ENCODE data around the gene MAPK4.

Gene MAPK4

DNA sequence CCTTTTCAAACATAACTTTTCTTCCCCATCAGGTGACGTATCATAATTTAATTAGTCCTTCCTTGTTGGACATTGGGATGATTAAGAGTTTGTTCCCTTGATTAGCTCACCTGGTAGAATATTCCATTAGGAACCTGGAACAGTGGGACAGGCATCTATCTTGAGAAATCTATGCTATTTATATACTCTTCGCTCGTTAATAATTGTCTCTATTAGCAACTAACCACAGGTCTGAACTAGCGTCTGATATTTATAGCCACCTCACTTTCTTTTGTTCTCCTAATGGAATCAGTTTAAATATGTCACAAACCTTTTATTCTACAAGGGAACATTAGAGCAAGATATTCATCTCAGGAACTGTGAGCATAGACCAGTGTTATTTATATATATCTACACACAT lies 79.8 kb downstream of the MAPK4 start:
- Histone ChIP-seq H3K4me2 (ENCODE audit: low read depth, low read length, poor library complexity, severe bottlenecking) (no peak overlapping the region), H4K20me1 (ENCODE audit: insufficient read depth, low read length, poor library complexity, severe bottlenecking) (no peaks in the 10 kb centered on the region), H3K9me3 (ENCODE audit: insufficient read depth, low read depth, low read length) (no peaks in the 10 kb centered on the region; the same call in 1 of the 2 replicates), H3K4me1 (ENCODE audit: insufficient read depth, low read length, poor library complexity, severe bottlenecking) (no peaks in the 10 kb centered on the region), H3F3A (ENCODE audit: low read depth) (no peaks in the 10 kb centered on the region), H3K9me2 (replicated peaks; ENCODE audit: low read depth, low read length) (no peaks in the 10 kb centered on the region), H3K9ac (ENCODE audit: low read depth, low read length, poor library complexity, severe bottlenecking) (no peak overlapping the region), H3K36me3 (ENCODE audit: insufficient read depth, low read length) (no peaks in the 10 kb centered on the region), H2AFZ (ENCODE audit: low read length) (no peak overlapping the region), H3K4me3 (ENCODE audit: low read length, poor library complexity, severe bottlenecking) (no peak overlapping the region), H3K27me3 (ENCODE audit: insufficient read depth, low read length, poor library complexity, severe bottlenecking) (no peaks in the 10 kb centered on the region), H3K79me2 (ENCODE audit: insufficient read depth, low read length) (no peaks in the 10 kb centered on the region)
- TF ChIP-seq EZH2phosphoT487 (IDR thresholded peaks at IDR 0.05; ENCODE audit: borderline replicate concordance): no peak
- TF ChIP-seq, protein P1, sequence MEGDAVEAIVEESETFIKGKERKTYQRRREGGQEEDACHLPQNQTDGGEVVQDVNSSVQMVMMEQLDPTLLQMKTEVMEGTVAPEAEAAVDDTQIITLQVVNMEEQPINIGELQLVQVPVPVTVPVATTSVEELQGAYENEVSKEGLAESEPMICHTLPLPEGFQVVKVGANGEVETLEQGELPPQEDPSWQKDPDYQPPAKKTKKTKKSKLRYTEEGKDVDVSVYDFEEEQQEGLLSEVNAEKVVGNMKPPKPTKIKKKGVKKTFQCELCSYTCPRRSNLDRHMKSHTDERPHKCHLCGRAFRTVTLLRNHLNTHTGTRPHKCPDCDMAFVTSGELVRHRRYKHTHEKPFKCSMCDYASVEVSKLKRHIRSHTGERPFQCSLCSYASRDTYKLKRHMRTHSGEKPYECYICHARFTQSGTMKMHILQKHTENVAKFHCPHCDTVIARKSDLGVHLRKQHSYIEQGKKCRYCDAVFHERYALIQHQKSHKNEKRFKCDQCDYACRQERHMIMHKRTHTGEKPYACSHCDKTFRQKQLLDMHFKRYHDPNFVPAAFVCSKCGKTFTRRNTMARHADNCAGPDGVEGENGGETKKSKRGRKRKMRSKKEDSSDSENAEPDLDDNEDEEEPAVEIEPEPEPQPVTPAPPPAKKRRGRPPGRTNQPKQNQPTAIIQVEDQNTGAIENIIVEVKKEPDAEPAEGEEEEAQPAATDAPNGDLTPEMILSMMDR (conservative IDR thresholded peaks at IDR 0.05; ENCODE audit: low read length): no peak

DNA sequence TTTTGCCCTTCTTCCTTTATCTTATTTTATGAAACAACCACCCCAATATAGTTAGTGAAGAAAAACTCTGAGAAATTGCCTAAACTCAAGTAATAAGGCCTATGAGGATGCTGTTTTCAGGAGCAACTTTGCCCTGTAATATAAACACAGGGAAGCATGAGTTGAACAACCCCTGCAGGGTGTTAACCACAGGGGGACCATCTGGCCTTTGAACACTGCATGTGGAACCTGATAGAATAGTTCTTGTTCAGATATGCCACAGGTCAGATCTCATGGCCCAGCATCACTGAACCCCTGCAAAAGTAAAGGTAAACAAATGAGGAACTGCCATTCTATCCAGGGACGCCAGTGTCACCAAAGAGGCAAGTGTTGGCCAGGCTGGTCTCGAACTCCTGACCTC lies 82.6 kb downstream of the MAPK4 start:
- Histone ChIP-seq H4K20me1 (ENCODE audit: insufficient read depth, low read length, poor library complexity, severe bottlenecking) (no peaks in the 10 kb centered on the region), H3K79me2 (ENCODE audit: insufficient read depth, low read length) (no peaks in the 10 kb centered on the region), H3K4me1 (ENCODE audit: insufficient read depth, low read length, poor library complexity, severe bottlenecking) (no peaks in the 10 kb centered on the region)

DNA sequence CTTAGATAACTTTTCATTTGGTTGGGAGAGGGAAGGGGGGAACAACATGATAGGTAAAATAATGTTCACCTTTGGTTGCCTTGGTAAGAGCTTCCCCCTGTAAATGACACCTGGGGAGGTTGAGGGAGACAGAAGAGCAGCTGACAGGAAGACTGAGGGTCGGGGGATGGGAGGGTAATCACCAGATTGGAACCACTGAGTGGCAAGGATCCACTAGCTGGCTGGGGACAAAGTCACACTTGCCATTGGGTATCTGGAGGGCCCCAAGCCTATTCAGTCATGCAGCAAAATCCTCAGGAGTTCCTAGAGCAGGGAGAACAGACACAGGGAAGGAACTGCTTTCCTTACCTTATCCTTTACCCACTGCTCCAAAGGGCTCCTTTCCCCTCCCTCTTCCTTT lies 84.3 kb downstream of the MAPK4 start:
- Histone ChIP-seq H4K20me1 (ENCODE audit: insufficient read depth, low read length, poor library complexity, severe bottlenecking) (no peaks in the 10 kb centered on the region), H3K27me3 (ENCODE audit: insufficient read depth, low read length, poor library complexity, severe bottlenecking) (no peaks in the 10 kb centered on the region), H3K9ac (ENCODE audit: low read depth, low read length, poor library complexity, severe bottlenecking) (no peak overlapping the region), H3K9me3 (ENCODE audit: insufficient read depth, low read depth, low read length) (no peaks in the 10 kb centered on the region), H3K9me2 (replicated peaks; ENCODE audit: low read depth, low read length) (no peaks in the 10 kb centered on the region), H3K4me3 (ENCODE audit: low read length, poor library complexity, severe bottlenecking) (no peak overlapping the region), H3K79me2 (ENCODE audit: insufficient read depth, low read length) (no peaks in the 10 kb centered on the region), H3F3A (ENCODE audit: low read depth) (no peaks in the 10 kb centered on the region), H3K4me1 (ENCODE audit: insufficient read depth, low read length, poor library complexity, severe bottlenecking) (no peaks in the 10 kb centered on the region), H3K4me2 (ENCODE audit: low read depth, low read length, poor library complexity, severe bottlenecking) (no peak overlapping the region), H2AFZ (ENCODE audit: low read length) (no peak overlapping the region), H3K36me3 (ENCODE audit: insufficient read depth, low read length) (no peaks in the 10 kb centered on the region)
- TF ChIP-seq, protein P1 (conservative IDR thresholded peaks at IDR 0.05; ENCODE audit: low read length): no peak
- TF ChIP-seq EZH2phosphoT487 (IDR thresholded peaks at IDR 0.05; ENCODE audit: borderline replicate concordance): no peak

More for the DNA sequence above, 82.6 kb downstream of the MAPK4 start:
- no peak overlapping the region for H3K4me2 ChIP-seq (ENCODE audit: low read depth, low read length, poor library complexity, severe bottlenecking)
- no peaks in the 10 kb centered on the region for H3K9me3 ChIP-seq (ENCODE audit: insufficient read depth, low read depth, low read length)
- no peak for TF ChIP-seq EZH2phosphoT487 (IDR thresholded peaks at IDR 0.05; ENCODE audit: borderline replicate concordance)
- TF ChIP-seq, protein P1 (conservative IDR thresholded peaks at IDR 0.05; ENCODE audit: low read length): no peak
- H3K9ac ChIP-seq (ENCODE audit: low read depth, low read length, poor library complexity, severe bottlenecking): no peak overlapping the region
- no peaks in the 10 kb centered on the region for H3F3A ChIP-seq (ENCODE audit: low read depth)
- no peak overlapping the region for H2AFZ ChIP-seq (ENCODE audit: low read length)
- no peaks in the 10 kb centered on the region for H3K9me2 ChIP-seq (replicated peaks; ENCODE audit: low read depth, low read length)
- H3K36me3 ChIP-seq (ENCODE audit: insufficient read depth, low read length): no peaks in the 10 kb centered on the region
- H3K4me3 ChIP-seq (ENCODE audit: low read length, poor library complexity, severe bottlenecking): no peak overlapping the region
- H3K27me3 ChIP-seq (ENCODE audit: insufficient read depth, low read length, poor library complexity, severe bottlenecking): no peaks in the 10 kb centered on the region
